Upper lobe of left lung (tissue), 4 donors: ENCODE data around the gene FAM241B.

Experiments used
- CTCF ChIP-seq, 6 experiments: fragments of 450-650 bp in 4 of 6; fragments of 200-600 bp in 2 of 6; sonication (generic) in 2 of 6; IDR thresholded peaks; one replicate each; pipeline ENCODE4 v1.5.1; 2016 to 2019; ENCODE audit warnings: antibody characterized with exemption in 6 of 6
- EP300 ChIP-seq, 4 donors: sonication (generic); formaldehyde crosslinking; IDR thresholded peaks; one replicate each; pipeline ENCODE4 v1.5.1; 2017; ENCODE audit warnings: antibody characterized with exemption in 4 of 4, control low read depth in 2 of 4
- POLR2A ChIP-seq, 4 donors: fragments of 450-650 bp; IDR thresholded peaks; one replicate each; pipeline ENCODE4 v1.5.1; 2016 to 2017; ENCODE audit warnings: antibody characterized with exemption in 4 of 4, mild to moderate bottlenecking in 2 of 4
- POLR2AphosphoS5 ChIP-seq, 2 donors: sonication (generic); formaldehyde crosslinking; IDR thresholded peaks; one replicate each; pipeline ENCODE4 v1.5.1; 2017; ENCODE audit warnings: antibody characterized with exemption in 2 of 2

DNA sequence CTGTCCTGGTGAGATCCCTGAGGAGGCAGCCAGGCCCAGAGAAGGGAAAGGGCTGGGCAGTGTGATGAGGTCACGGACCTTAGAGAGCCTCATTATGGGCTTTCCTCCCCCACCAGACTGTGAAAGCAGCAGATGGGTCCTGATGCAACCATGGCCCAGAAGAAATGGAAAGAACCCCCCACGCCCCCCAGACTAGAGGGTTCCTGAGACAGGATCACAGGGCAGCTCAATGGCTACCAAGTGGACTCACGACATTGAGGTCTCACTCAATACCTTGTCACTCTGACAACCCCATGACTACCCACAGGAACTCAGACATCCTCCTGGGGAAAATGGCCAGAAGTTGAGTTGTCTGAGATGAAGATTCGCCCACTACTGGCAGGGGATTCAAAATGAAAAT lies 36.7 kb downstream of the FAM241B start:
- TF ChIP-seq CTCF (IDR thresholded peaks at IDR 0.05) (no peak), POLR2A (IDR thresholded peaks at IDR 0.05) (no peak), EP300 (IDR thresholded peaks at IDR 0.05) (no peak), POLR2AphosphoS5 (IDR thresholded peaks at IDR 0.05) (no peak)
